Lung (tissue), 12 donors: ENCODE results near the gene P3H2. TPM values are rescaled to one million over a fixed set of nuclear protein-coding genes. Genes with fewer than 3 reads are reported as not detected.
"Not testable (repeated sequence)": the region's sequence is repeated elsewhere in the genome, so short reads cannot be mapped to it uniquely, and the experiment has no call there.

Experiments
- ATAC-seq: fragments of 200-7000 bp; cut with Tn5 transposase; one replicate; pipeline ENCODE4 v1.9.1; 2020; ENCODE audit warnings: moderate number of reproducible peaks; ENCODE audit not compliant: insufficient read depth, low FRiP score
- DNase-seq, 3 donors: peaks; one replicate each; pipeline ENCODE4 v3.0.0-alpha.2; 2013 to 2017
- H3K27ac ChIP-seq, 2 donors: one replicate each; pipeline ENCODE4 v1.5.1; 2013; ENCODE audit warnings: mild to moderate bottlenecking in 2 of 2, moderate library complexity in 2 of 2, control low read depth in 1 of 2, inconsistent platforms in 1 of 2, low read depth in 1 of 2, low read length in 1 of 2
- H3K27me3 ChIP-seq, 3 donors: one replicate each; pipeline ENCODE4 v1.5.1; 2013; ENCODE audit warnings: low read length in 2 of 3; ENCODE audit not compliant: control insufficient read depth in 3 of 3, insufficient read depth in 3 of 3
- H3K36me3 ChIP-seq, 4 donors: one replicate each; pipeline ENCODE4 v1.5.1; 2013; ENCODE audit warnings: low read length in 4 of 4, mild to moderate bottlenecking in 1 of 4, moderate library complexity in 1 of 4; ENCODE audit not compliant: control insufficient read depth in 4 of 4, insufficient read depth in 4 of 4
- H3K4me1 ChIP-seq, 5 donors: one replicate each; pipeline ENCODE4 v1.5.1; 2013; ENCODE audit warnings: low read length in 5 of 5, mild to moderate bottlenecking in 2 of 5, moderate library complexity in 1 of 5; ENCODE audit not compliant: control insufficient read depth in 5 of 5, insufficient read depth in 5 of 5
- H3K4me3 ChIP-seq: one replicate; pipeline ENCODE4 v1.5.1; 2013; ENCODE audit warnings: mild to moderate bottlenecking, control low read depth, moderate library complexity
- H3K9ac ChIP-seq, 2 donors: one replicate each; pipeline ENCODE4 v1.5.1; 2013; ENCODE audit warnings: low read length in 2 of 2, control low read depth in 1 of 2; ENCODE audit not compliant: insufficient read depth in 1 of 2
- H3K9me3 ChIP-seq, 4 donors: one replicate each; pipeline ENCODE4 v1.5.1; 2013; ENCODE audit warnings: low read length in 3 of 4, mild to moderate bottlenecking in 1 of 4, moderate library complexity in 1 of 4; ENCODE audit not compliant: control insufficient read depth in 4 of 4, insufficient read depth in 3 of 4
- WGBS, 2 donors: extraction: QIAGEN DNeasy Blood & Tissue Kit; methylation state at CpG; one replicate each; pipeline ENCODE4 v1.1.7; 2013; 5-methylcytosine and 5-hydroxymethylcytosine counted together
- polyA plus RNA-seq, 2 donors: library from polyadenylated mRNA; stranded (reverse); fragments of 200-250 nt; gene quantifications; one replicate each; pipeline ENCODE4 v1.2.1, GENCODE V29; 2013
- total RNA-seq, 2 donors: library from RNA; depleted of rRNA in 1 of 2; stranded (reverse); fragments of >200 nt in 1 of 2; gene quantifications; one replicate each; pipeline ENCODE4 v1.2.1, GENCODE V29; 2014 to 2021
- TF ChIP-seq, protein P1 (sequence below): IDR thresholded peaks from 2 replicates; pipeline ENCODE4 v1.5.1; 2012; ENCODE audit warnings: mild to moderate bottlenecking; ENCODE audit errors: control extremely low read depth, extremely low read depth
- donor health status: control.
- donor health status: control.
- donor health status: Bipolar disorder and iron deficiency.
- donor health status: healthy.
- donor health status: DM: yes; HTN: yes; CAD: no.

P3H2 gene
- total and polyA plus RNA-seq, 4 donors: 18.6 to 59.9 (median 40.6) TPM

GRCh38 chr3:190084983-190085382, 35.7 kb downstream of the P3H2 start:
- WGBS, 2 donors: 88 to 92% methylated on average over 3 of the region's 3 CpGs
- TF ChIP-seq, protein P1, sequence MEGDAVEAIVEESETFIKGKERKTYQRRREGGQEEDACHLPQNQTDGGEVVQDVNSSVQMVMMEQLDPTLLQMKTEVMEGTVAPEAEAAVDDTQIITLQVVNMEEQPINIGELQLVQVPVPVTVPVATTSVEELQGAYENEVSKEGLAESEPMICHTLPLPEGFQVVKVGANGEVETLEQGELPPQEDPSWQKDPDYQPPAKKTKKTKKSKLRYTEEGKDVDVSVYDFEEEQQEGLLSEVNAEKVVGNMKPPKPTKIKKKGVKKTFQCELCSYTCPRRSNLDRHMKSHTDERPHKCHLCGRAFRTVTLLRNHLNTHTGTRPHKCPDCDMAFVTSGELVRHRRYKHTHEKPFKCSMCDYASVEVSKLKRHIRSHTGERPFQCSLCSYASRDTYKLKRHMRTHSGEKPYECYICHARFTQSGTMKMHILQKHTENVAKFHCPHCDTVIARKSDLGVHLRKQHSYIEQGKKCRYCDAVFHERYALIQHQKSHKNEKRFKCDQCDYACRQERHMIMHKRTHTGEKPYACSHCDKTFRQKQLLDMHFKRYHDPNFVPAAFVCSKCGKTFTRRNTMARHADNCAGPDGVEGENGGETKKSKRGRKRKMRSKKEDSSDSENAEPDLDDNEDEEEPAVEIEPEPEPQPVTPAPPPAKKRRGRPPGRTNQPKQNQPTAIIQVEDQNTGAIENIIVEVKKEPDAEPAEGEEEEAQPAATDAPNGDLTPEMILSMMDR: no peak
- Histone ChIP-seq H3K27ac (no peak overlapping the region), H3K27me3 (no peaks in the 10 kb centered on the region), H3K36me3 (no peaks in the 10 kb centered on the region), H3K4me1 (no peaks in the 10 kb centered on the region), H3K4me3 (no peak overlapping the region), H3K9ac (no peak overlapping the region), H3K9me3 (no peaks in the 10 kb centered on the region)
- DNase-seq (no peak), ATAC-seq (no peak)

DNA sequence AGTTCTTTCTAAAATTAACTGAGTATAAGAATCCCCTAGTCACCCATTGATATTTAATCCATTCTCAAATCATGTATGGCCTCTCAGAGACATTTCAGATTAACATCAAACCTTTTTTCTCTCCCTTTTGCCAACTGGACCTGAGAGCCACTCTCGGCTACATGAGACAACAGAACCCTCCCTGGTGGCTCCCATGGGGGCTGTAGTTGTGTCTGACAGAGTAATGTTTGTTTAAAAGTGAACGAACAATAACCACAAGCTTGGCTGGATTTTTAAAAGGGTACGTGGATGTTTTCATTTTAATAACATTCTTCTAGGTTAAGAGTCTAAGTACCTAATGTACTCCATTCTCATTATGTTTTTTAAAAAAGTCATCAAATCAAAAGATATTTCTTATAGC, 37.1 kb downstream of the P3H2 start:
- Histone ChIP-seq H3K4me3 (no peak overlapping the region), H3K27ac (no peak overlapping the region), H3K36me3 (no peaks in the 10 kb centered on the region), H3K9me3 (no peaks in the 10 kb centered on the region), H3K4me1 (no peaks in the 10 kb centered on the region), H3K27me3 (no peaks in the 10 kb centered on the region), H3K9ac (no peak overlapping the region)
- DNase-seq: no peak
- ATAC-seq: no peak
- TF ChIP-seq, protein P1: no peak
- WGBS, 2 donors: 61 to 79% methylated on average over 3 of the region's 3 CpGs

DNA sequence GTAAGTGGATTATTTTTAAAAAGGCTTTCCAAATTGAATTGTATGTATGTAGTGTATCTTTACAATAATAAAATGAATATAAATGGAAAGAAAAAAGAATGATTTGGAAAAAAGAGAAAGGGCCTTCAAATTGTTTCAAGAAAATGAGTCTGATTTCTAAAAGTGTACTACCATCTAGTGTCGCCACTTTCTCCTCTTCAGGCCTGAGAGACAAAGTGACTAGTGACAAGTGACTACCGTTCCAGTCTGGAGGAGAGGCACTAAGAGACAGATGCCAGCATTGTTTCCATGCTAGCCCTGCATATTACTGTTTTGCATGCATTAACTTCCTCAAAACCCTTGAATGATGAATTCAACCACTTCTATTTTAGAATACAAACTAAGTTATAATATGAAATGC, 39.3 kb downstream of the P3H2 start:
- 76 to 86% methylated on average over 2 of the region's 2 CpGs for WGBS, 2 donors
- ATAC-seq: no peak
- Histone ChIP-seq H3K9me3 (no peaks in the 10 kb centered on the region), H3K27me3 (no peaks in the 10 kb centered on the region), H3K9ac (no peak overlapping the region), H3K27ac (no peak overlapping the region), H3K4me1 (peaks cover 0 to 2% (median 0%) of the 10 kb centered on the region in 5 donors), H3K4me3 (no peak overlapping the region), H3K36me3 (no peaks in the 10 kb centered on the region)
- DNase-seq: no peak
- TF ChIP-seq, protein P1: no peak

GRCh38 chr3:190079173-190079572, 41.5 kb downstream of the P3H2 start:
- WGBS, 2 donors: 95 to 99% methylated on average over 2 of the region's 2 CpGs
- H3K36me3 ChIP-seq, H3K4me3 ChIP-seq, DNase-seq, H3K27me3 ChIP-seq, H3K27ac ChIP-seq, H3K4me1 ChIP-seq, H3K9me3 ChIP-seq, ATAC-seq, H3K9ac ChIP-seq: not testable (repeated sequence)
